Thyroid gland (tissue), 4 donors: ENCODE data around the gene EYS. TPM values are rescaled to one million over a fixed set of nuclear protein-coding genes. Genes with fewer than 3 reads are reported as not detected.
"Not testable (repeated sequence)": the region's sequence is repeated elsewhere in the genome, so short reads cannot be mapped to it uniquely, and the experiment has no call there.

Experiments used
- DNase-seq, 2 donors: peaks; one replicate each; pipeline ENCODE4 v3.0.0-alpha.2; 2019
- H3K27ac ChIP-seq, 3 donors: fragments of 200-600 bp; sonication (generic); 1 replicate in 2 of 3; 2 replicates in 1 of 3; pipeline ENCODE4 v1.5.1; 2016 to 2019; ENCODE audit warnings: mild to moderate bottlenecking in 1 of 3, moderate library complexity in 1 of 3
- H3K27me3 ChIP-seq: fragments of 200-600 bp; sonication (generic); one replicate; pipeline ENCODE4 v1.5.1; 2019
- H3K36me3 ChIP-seq, 2 donors: fragments of 200-600 bp; sonication (generic); one replicate each; pipeline ENCODE4 v1.5.1; 2016 to 2019
- H3K4me1 ChIP-seq, 2 donors: fragments of 200-600 bp; sonication (generic); one replicate each; pipeline ENCODE4 v1.5.1; 2017 to 2019
- H3K4me3 ChIP-seq, 3 donors: fragments of 200-600 bp; sonication (generic); replicated peaks in 1 of 3; 1 replicate in 2 of 3; 2 replicates in 1 of 3; pipeline ENCODE4 v1.5.1; 2016; ENCODE audit warnings: mild to moderate bottlenecking in 1 of 3
- H3K9me3 ChIP-seq: fragments of 200-600 bp; sonication (generic); one replicate; pipeline ENCODE4 v1.5.1; 2017
- CTCF ChIP-seq, 6 experiments: fragments of 200-600 bp in 3 of 6; fragments of 450-650 bp in 3 of 6; sonication (generic) in 3 of 6; IDR thresholded peaks; one replicate each; pipeline ENCODE4 v1.5.1; 2016 to 2019; ENCODE audit warnings: antibody characterized with exemption in 6 of 6, mild to moderate bottlenecking in 2 of 6, inconsistent platforms in 1 of 6, moderate library complexity in 1 of 6
- POLR2A ChIP-seq, 2 donors: fragments of 450-650 bp; IDR thresholded peaks; one replicate each; pipeline ENCODE4 v1.6.1; 2017; ENCODE audit warnings: antibody characterized with exemption in 2 of 2, mild to moderate bottlenecking in 2 of 2, moderate library complexity in 1 of 2
- WGBS, 2 donors: methylation state at CpG; one replicate each; pipeline ENCODE4 v1.1.5; 2017; 5-methylcytosine and 5-hydroxymethylcytosine counted together
- intact Hi-C: fragments of 100-400 bp; cut with DNase I; formaldehyde crosslinking; loops from one replicate; pipeline ENCODE4 v1.15.1; 2023
- total RNA-seq, 4 donors: library from RNA; depleted of rRNA; stranded (reverse); fragments of >200 nt; gene quantifications; one replicate each; pipeline ENCODE4 v1.2.3, GENCODE V29; 2016

EYS gene
- total RNA-seq, 4 donors from 2014 or later = not detected

- Histone ChIP-seq H3K27ac (no peak overlapping the region), H3K4me3 (no peak overlapping the region), H3K9me3 (no peaks in the 10 kb centered on the region), H3K4me1 (no peaks in the 10 kb centered on the region), H3K27me3 (no peaks in the 10 kb centered on the region), H3K36me3 (no peaks in the 10 kb centered on the region)
- TF ChIP-seq CTCF (IDR thresholded peaks at IDR 0.05) (no peak), POLR2A (IDR thresholded peaks at IDR 0.05) (no peak)
- intact Hi-C loops = no loop called here
- no peak for DNase-seq
- 77 to 88% methylated on average over 7 to 8 of the region's 12 CpGs for WGBS, 2 donors
Measured at GRCh38 chr6:65637289-65638046, 69.6 kb downstream of the EYS start.

GRCh38 chr6:65633501-65633900 is 73.5 kb downstream of the EYS start:
- WGBS, 2 donors = 92 to 93% methylated on average over 1 of the region's 1 CpG
- no peaks in the 10 kb centered on the region for H3K4me1 ChIP-seq
- TF ChIP-seq POLR2A (IDR thresholded peaks at IDR 0.05) (no peak), CTCF (IDR thresholded peaks at IDR 0.05) (no peak)
- no peak overlapping the region for H3K27ac ChIP-seq
- H3K27me3 ChIP-seq = no peaks in the 10 kb centered on the region
- H3K9me3 ChIP-seq = no peaks in the 10 kb centered on the region
- no peak for DNase-seq
- H3K4me3 ChIP-seq = no peak overlapping the region
- intact Hi-C loops = no loop called here
- H3K36me3 ChIP-seq = no peaks in the 10 kb centered on the region

- H3K27ac ChIP-seq = no peak overlapping the region
- no peaks in the 10 kb centered on the region for H3K27me3 ChIP-seq
- intact Hi-C loops = no loop called here
- no peaks in the 10 kb centered on the region for H3K36me3 ChIP-seq
- H3K9me3 ChIP-seq = no peaks in the 10 kb centered on the region
- TF ChIP-seq CTCF (IDR thresholded peaks at IDR 0.05) = no peak
- TF ChIP-seq POLR2A (IDR thresholded peaks at IDR 0.05) = no peak
- DNase-seq = no peak
- no peak overlapping the region for H3K4me3 ChIP-seq
- H3K4me1 ChIP-seq = no peaks in the 10 kb centered on the region
- 61 to 84% methylated on average over 2 of the region's 2 CpGs for WGBS, 2 donors
Measured at GRCh38 chr6:65631711-65632110, 75.3 kb downstream of the EYS start.

GRCh38 chr6:65627434-65627999 is 79.5 kb downstream of the EYS start:
- H3K27me3 ChIP-seq, H3K9me3 ChIP-seq, DNase-seq, H3K4me3 ChIP-seq, intact Hi-C loops, H3K36me3 ChIP-seq, H3K4me1 ChIP-seq, H3K27ac ChIP-seq: not testable (repeated sequence)
- WGBS, 2 donors = 90 to 96% methylated on average over 26 to 29 of the region's 35 CpGs

GRCh38 chr6:65627015-65627414 is 80.0 kb downstream of the EYS start:
- H3K27ac ChIP-seq = no peak overlapping the region
- intact Hi-C loops = no loop called here
- H3K4me1 ChIP-seq = no peaks in the 10 kb centered on the region
- TF ChIP-seq POLR2A (IDR thresholded peaks at IDR 0.05) = no peak
- TF ChIP-seq CTCF (IDR thresholded peaks at IDR 0.05) = no peak
- H3K36me3 ChIP-seq = no peaks in the 10 kb centered on the region
- WGBS, 2 donors = 82 to 96% methylated on average over 5 of the region's 5 CpGs
- H3K4me3 ChIP-seq = no peak overlapping the region
- no peaks in the 10 kb centered on the region for H3K27me3 ChIP-seq
- H3K9me3 ChIP-seq = no peaks in the 10 kb centered on the region
- no peak for DNase-seq
